HG02943 (cell line): ENCODE data around the gene ADISSP.

ENCODE experiments used
- ATAC-seq: cut with Tn5 transposase; IDR thresholded peaks from one replicate; pipeline ENCODE4 v1.9.1; 2021; ENCODE audit warnings: mild to moderate bottlenecking, low read depth, moderate library complexity; ENCODE audit not compliant: unreplicated experiment

Gene ADISSP

DNA sequence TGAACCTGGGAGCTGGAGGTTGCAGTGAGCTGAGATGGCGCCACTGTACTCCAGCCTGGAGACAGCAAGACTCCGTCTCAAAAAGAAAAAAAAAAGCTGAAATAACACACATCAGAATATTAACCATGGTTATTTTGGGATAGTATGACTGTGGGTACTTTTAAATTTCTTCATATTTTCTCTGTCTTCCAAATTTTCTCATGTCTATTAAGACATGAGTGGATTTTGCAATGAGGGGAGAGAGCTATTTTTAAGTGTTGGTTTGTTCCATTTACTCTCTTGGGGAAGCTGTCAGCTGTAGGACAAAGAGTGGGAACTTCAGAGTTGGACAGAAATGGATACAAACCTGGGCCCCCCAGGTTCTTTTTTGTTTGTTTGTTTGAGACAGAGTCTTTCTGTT, 10.3 kb downstream of the ADISSP start:
- ATAC-seq, result no peak

DNA sequence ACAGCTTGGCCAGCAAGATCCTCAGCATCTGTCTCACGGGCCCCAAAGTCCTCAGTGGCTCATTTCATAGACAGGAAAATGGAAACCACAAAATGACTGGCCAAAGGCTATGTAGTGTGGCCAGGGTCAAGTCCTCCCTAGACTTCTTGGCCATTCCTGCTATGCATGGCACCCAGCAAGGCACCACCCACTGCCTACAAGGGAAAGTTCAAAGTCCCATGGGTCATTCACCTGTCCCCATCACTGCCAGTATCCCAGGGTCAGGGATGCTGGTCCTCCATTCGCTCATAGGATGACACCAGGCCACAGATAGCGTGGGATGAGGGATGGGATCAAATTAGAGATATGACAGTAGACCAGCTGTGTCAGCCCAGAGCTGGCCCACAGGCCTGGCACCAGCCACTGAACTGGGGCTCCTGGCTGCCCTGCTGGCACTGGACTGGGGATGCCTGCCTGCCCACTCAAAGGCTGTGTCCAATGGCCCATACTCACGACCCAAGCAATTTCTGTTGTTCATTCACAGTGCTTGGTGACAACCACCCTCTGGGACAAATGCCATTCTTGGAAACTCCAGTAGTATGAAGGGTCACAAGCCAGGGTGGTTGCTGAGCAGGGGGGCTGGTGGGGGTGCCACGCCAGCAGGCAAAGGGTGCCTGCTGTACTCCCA, 11.6 kb downstream of the ADISSP start:
- no peak for ATAC-seq

DNA sequence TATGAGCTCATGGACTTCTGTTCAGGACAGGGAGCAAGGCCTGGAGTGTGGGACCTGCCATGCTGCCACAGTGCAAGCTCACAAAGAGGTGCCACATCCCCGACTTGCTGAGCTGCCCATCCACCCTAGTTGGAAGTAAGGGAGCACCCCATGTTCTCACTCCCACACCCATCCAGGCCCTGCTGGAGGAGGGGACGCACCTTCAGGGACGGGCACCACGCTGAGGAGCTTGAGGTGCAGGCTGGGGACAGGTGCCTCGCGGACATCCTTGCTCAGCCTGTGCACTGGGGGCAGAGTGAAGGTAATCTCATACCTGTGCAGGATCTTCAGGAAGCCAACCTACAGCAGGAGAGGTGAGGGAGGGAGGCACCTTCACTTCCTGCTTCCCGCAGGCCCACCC, 12.3 kb downstream of the ADISSP start:
- no peak for ATAC-seq

DNA sequence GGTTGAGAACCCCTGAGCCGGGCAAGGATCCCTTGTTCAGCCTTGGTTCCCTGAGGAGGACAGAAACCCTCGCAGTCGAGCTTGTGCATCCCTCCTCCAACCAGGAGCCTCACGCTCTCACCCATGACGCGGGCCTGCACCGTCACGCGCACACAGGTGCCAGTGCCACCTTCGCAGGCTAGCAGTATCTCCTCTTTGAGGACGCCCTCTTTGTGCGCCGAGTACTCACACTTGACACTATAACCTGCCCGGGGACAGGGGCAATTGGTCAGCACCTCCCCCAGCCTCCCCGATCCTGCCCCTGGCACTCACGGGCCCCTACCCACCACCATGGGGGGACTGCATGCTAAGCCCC, 13.3 kb downstream of the ADISSP start:
- ATAC-seq, result no peak

DNA sequence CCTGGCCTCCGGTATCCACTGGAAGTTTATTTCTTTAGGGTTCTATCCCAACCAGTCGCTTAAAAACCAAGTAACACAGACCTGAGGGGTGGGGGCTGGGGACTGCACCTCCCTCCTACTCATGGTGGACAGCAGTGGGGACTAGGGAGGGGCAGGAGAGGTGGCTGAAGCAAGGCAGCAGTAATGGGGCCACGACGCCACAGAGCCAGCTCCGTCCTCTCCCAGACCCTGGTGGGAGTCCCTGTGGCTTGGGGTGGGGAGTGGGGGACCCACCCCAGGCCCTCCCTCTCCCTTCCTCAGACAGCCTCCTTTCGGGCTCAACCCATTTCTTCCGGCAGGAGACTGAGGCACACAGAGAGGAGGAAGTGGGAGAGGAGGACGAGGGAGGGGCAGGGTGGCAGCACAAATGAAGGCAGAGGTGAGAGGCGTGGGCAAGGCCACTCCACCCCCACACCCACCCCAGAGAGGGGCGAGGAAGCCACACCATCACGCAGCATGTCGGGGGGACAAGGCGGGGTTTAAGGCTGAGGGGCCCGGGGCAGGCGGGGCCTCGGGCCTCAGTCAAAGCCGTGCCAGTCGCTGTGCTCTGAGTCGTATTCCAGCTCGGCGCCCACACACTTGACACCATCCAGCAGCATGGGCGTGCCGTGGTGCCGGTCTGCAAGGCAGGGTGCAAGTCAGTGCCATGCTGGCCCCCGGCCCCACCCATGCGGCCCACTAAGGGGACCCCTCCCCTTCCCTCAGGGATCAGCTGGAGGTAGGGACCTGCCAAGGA, 13.9 kb downstream of the ADISSP start:
- ATAC-seq, result no peak

DNA sequence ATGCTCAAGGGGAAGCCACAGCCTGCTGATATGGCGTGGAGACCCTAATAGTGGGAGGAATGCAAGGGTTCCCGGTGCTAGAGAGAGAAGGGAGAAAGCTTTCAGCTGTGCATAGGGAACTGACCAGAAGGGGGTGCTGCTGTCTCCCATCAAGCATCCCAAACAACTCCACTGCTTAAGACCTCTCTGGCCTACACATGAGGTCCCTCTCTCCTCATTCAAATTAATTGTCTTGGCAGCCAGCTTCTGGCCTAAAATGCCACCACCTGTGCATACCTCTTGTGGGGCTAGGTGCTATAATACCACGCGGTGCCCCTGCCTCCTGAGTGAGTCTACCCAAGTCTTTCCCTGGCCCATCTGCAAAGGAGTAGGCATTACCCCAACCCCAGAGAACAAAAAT, 14.5 kb downstream of the ADISSP start:
- no peak for ATAC-seq

DNA sequence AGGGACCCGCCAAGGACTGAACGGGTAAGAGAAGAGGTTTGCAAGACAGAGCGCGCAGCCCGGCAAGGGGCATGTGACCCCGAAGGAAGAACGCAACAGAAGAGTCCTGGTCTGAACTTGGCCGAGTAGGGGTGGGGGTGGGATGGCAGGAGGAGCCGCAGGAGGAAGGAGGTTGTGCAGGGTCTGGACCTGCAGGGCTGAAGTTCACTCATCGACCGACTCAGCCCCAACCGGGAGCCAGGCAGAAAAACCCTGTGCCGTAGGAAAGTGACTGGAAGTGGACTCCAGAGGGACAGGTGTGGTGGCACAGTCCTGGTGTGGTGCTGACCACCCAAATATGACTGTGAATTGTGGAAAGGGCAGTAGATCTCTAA, 15.2 kb downstream of the ADISSP start:
- no peak for ATAC-seq

DNA sequence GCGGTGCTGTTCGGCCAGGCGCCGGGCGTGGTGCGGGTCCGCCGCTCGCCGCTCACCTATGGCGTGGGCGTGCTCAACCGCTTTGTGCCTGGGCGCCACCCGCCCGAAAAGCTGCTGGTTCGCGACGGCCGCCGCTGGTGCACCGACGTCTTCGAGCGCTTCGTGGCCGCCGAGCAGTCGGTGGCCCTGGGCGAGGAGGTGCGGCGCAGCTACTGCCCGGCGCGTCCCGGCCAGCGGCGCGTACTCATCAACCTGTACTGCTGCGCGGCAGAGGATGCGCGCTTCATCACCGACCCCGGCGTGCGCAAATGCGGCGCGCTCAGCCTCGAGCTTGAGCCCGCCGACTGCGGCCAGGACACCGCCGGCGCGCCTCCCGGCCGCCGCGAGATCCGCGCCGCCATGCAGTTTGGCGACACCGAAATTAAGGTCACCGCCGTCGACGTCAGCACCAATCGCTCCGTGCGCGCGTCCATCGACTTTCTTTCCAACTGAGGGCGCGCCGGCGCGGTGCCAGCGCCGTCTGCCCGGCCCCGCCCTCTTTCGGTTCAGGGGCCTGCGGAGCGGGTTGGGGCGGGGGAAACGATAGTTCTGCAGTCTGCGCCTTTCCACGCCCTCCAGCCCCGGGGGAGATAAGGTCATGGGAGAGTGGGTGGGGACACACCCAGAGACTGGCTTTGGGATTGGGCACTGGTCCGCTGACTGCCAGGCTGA, 15.7 kb downstream of the ADISSP start:
- ATAC-seq, result no peak

DNA sequence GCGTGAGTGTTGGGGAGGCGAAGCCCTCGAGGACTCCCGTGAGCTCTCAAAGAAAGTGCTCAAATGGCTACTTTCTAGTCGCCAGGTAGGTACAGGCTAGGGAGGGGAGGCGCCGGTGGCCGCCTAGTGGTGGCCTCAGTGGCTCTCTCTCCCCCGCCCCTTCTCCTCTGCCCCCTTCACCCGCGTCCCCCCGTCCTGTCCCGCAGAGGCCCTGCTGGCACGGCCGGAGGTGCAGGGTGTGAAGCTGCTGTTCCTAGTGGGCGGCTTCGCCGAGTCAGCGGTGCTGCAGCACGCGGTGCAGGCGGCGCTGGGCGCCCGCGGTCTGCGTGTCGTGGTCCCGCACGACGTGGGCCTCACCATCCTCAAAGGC, 16.3 kb downstream of the ADISSP start:
- ATAC-seq, result no peak

DNA sequence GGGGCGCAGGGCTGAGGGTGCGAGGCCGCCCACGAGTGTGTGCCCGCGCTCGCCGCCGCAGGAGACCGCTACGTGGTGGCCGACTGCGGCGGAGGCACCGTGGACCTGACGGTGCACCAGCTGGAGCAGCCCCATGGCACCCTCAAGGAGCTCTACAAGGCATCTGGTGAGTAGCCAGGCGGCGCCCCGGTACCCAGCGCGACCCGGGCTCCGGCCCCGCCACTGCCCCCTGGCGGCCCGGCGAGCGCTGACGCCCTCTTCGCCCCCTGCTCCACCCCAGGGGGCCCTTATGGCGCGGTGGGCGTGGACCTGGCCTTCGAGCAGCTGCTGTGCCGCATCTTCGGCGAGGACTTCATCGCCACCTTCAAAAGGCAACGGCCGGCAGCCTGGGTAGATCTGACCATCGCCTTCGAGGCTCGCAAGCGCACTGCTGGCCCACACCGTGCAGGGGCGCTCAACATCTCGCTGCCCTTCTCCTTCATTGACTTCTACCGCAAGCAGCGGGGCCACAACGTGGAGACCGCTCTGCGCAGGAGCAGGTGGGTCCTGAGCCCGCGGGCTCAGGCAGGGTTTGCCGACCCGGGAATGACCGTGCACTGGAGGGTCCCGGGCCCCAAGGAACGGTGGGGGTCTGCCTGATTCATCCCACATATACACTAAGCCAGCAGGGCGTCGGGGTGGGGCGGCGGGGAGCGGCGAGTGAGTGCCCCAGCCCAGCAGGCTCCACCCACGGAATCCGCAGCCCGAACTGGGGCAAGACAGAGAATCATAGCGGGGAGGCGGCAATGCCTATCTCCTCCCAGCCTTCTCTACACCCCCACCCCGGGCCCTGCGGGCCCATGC, 17.6 kb downstream of the ADISSP start:
- no peak for ATAC-seq

DNA sequence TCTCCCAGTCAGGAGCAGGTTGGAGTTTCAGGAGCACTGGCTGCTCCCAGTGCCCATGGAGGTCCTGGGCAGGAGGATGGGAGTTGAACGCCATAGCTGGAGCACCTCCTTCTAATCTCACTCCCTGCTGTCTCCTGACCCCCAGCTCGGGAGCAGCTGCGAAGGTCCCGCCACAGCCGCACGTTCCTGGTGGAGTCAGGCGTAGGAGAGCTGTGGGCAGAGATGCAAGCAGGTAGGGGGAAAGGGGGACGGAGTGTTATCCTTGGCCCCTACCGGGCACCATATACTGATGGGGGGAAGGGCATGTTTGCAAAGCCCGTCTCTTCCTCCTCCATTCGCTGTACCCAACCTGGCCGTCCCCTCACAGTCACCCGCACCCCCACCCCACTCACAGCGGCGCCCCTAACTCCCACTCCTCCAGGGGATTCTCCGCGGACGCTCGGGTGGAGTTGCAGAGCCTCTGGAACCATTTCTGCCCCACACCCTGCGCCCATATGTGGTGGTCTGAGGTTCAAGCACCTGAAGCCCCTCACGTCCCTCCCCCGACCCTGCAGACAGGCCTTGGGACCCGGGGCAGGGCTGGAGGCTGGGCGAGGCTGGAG, 18.4 kb downstream of the ADISSP start:
- ATAC-seq, result no peak

DNA sequence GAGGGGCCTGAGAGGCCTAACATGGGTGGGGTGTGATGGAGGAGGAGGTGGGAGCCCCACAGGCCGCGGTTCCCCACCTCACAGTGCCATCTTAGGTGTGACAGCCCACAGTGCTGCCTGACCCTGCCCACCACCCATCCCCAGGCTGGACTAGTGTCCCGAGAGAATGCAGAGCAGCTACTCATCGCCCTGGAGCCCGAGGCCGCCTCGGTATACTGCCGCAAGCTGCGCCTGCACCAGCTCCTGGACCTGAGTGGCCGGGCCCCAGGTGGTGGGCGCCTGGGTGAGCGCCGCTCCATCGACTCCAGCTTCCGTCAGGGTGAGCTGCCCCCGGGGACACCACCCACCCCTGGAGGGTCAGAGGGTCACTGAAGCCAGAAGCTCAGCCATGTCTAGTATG, 19.5 kb downstream of the ADISSP start:
- ATAC-seq, result no peak

DNA sequence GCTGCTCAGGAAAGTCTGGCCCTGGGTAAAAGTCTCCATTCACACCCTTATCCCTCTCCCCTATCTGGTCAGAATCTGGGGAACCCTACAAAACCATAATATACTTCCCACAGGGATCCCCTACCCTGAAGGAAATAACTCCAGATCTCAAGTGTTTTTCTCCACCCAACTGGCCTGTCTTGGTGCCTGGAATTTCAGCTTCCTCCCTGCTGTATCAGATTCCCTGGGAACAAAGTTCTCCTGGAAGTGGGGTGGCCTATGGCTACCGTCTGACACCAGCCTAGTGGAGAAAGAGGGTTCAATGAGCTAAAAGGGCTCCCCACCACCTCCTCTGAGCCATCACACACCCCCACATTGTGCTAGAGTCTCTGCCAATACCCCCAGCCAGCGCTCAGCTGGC, 20.1 kb downstream of the ADISSP start:
- ATAC-seq, result no peak

DNA sequence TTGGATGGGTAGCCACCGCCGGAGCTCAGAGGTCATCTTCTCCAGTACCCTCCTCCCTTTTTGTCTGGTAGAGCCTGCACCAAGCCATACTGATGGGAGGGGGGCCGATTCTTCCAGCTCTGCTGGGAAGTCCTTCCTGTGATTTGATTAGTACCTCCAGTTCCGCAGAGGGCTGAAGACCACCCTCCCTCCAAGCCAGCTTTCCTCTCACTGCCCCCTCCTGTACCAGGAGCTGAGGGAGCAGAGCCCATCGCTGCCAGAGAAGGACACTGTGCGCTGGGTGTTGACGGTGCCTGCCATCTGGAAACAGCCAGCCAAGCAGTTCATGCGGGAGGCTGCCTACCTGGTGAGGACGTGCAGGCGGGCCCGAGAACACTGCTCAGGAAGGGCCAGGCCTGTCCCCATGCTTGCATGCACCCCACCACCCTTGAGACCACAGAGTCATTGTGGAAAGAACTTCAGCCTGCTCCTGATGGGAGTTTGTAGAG, 21.8 kb downstream of the ADISSP start:
- ATAC-seq, result no peak

DNA sequence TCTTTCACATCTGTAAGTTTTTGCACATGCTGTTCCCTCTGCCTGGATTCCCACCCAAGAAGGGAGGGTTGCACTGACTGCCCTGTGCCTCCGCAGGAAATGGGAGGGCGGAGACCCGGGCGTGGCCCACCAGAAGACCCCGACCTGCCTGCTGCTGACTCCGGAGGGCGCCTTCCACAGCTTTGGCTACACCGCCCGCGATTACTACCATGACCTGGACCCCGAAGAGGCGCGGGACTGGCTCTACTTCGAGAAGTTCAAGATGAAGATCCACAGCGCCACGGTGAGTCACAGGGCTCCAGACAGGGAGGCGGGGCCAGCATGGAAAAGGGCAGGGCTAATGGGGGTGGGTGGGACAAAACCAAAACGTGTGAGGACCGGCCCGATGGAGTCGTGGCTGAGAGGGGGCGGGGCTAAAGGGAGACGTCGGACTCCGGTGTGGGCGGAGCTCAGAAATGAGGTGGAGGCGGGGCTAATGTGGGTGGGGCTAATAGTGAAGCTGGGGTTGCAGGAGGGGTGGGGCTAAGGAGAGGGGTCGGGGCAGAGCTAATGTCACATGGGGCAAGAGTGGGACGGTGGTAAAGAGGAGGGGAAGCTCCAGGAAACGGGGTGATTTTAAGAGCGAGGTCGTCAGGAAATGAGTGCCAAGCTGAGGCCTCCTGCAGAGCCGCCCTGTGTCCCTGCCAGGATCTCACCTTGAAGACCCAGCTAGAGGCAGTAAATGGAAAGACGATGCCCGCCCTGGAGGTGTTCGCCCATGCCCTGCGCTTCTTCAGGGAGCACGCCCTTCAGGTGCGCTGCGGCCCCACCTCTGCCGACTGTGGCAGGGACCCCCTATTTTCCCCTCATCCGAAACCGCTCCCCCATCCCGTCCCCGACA, 22.5 kb downstream of the ADISSP start:
- no peak for ATAC-seq

DNA sequence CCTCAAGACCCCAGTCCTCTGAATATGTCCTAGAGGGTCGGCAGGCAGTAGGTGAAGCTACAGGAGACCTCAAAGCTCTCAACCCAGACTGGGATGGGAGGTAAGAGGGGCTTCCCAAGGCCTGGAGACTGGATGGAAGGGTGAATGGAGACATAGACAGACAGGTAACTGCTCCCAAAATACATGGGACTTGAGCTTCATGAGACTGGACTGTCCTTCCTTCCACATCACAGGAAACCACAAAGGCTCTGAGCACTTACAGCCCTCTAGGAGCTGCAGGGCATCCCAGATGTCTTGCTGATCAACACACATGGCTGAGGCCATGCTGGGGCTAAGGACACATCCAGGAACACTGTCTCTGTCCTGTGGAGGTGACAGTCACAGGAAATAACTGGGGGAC, 23.5 kb downstream of the ADISSP start:
- ATAC-seq, result no peak

DNA sequence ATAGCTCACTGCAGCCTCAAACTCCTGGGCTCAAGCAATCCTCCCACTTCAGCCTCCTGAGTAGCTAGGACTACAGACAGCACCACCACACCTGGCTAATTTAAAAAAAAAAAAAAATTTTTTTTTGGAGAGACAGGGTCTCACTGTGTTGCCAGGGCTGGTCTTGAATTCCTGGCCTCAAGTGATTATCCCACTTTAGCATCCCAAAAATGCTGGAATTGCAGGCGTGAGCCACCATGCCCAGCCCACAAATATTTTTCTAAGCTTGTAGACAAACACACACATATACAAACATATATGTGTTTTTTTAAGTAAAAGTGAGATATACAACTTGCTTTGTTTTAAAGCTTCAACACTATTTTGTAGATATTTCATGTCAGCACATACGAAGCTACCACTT, 24.3 kb downstream of the ADISSP start:
- no peak for ATAC-seq

DNA sequence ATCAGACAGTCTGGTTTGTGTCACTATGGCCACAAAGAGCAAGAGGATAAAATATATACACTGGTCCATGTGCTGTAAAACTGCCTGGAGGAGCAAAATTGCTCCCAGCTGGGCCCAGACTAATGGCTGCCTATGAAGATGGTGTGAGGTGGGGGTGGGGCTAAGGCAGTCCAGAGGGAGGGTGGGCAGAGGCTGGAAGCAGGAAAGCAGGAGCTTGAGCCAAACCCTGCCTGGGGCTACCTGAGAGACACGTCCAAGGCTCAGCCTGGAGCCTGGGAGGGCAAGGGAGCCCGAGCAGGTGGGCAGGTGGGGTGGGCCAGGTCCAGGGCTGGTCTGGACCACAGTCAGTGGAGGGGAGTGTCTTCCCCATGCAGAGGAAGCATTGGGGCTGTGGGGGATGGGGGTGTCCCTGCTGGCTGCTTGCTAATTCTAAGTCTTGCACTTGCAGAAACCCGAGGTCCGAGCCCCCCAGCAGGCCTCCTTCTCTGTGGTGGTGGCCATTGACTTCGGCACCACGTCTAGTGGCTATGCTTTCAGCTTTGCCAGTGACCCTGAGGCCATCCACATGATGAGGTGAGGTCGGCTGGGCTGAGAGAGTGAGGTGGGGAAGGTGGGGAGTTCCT, 25.6 kb downstream of the ADISSP start:
- ATAC-seq, result no peak
